GM18867 (cell line): ENCODE results near the gene RNU4-1.
A peak's percentile ranks its signal among the peaks of the same experiment; 100 is the strongest.
"Not testable (repeated sequence)": the region's sequence is repeated elsewhere in the genome, so short reads cannot be mapped to it uniquely, and the experiment has no call there.

Experiments used
- ATAC-seq: cut with Tn5 transposase; IDR thresholded peaks from one replicate; pipeline ENCODE4 v1.9.1; 2021; ENCODE audit warnings: mild to moderate bottlenecking, moderate library complexity; ENCODE audit not compliant: unreplicated experiment

RNU4-1 gene

GRCh38 chr12:120259418-120260202 lies 33.4 kb downstream of the RNU4-1 start:
- ATAC-seq: no peak

GRCh38 chr12:120258323-120258896 lies 34.6 kb downstream of the RNU4-1 start:
- ATAC-seq: no peak

- no peak for ATAC-seq
Observed at GRCh38 chr12:120257041-120257821, 35.8 kb downstream of the RNU4-1 start.

GRCh38 chr12:120254809-120255208 lies 38.2 kb downstream of the RNU4-1 start:
- no peak for ATAC-seq

GRCh38 chr12:120253313-120253712 lies 39.7 kb downstream of the RNU4-1 start:
- not testable (repeated sequence) for ATAC-seq

- peak; percentile 56 for ATAC-seq
Observed at GRCh38 chr12:120252071-120252906, 40.7 kb downstream of the RNU4-1 start.

- ATAC-seq: not testable (repeated sequence)
Observed at GRCh38 chr12:120251364-120252070, 41.5 kb downstream of the RNU4-1 start.

GRCh38 chr12:120249875-120250795 lies 42.9 kb downstream of the RNU4-1 start:
- ATAC-seq: peak; percentile 55

- no peak for ATAC-seq
Observed at GRCh38 chr12:120249266-120249874, 43.7 kb downstream of the RNU4-1 start.

GRCh38 chr12:120247621-120248030 lies 45.4 kb downstream of the RNU4-1 start:
- no peak for ATAC-seq

GRCh38 chr12:120247183-120247582 lies 45.9 kb downstream of the RNU4-1 start:
- no peak for ATAC-seq

GRCh38 chr12:120246705-120247104 lies 46.3 kb downstream of the RNU4-1 start:
- not testable (repeated sequence) for ATAC-seq
